Esophagus mucosa (tissue), 1 donor: ENCODE results near the gene CSRP2. TPM values are rescaled to one million over a fixed set of nuclear protein-coding genes. Genes with fewer than 3 reads are reported as not detected.

Experiments
- ATAC-seq: fragments of 200-7000 bp; cut with Tn5 transposase; one replicate; pipeline ENCODE4 v1.9.1; 2020
- total RNA-seq: library from RNA; stranded (reverse); gene quantifications from one replicate; pipeline ENCODE4 v1.2.4, GENCODE V29; 2023
- donor health status: DM: yes; HTN: yes; CAD: no.

CSRP2 gene
- 66.6 TPM for total RNA-seq

- ATAC-seq: peak; percentile 95
These were observed at the start of gene CSRP2 for GRCh38 chr12:76878899-76879709. CSRP2 (minus strand) TSS chr12:76879019; CDS start chr12:76866260, 12,759 bp downstream.

- peak; percentile 39 for ATAC-seq
These were observed 48.5 kb upstream of the CSRP2 start for GRCh38 chr12:76927170-76927784.

- ATAC-seq: no peak
These were observed 46.3 kb upstream of the CSRP2 start for GRCh38 chr12:76925135-76925534.

- ATAC-seq: no peak
These were observed 44.0 kb upstream of the CSRP2 start for GRCh38 chr12:76922866-76923265.

- no peak for ATAC-seq
These were observed 43.3 kb upstream of the CSRP2 start for GRCh38 chr12:76921891-76922664.

- ATAC-seq: no peak
These were observed 42.3 kb upstream of the CSRP2 start for GRCh38 chr12:76921100-76921471.

GRCh38 chr12:76920172-76921099 is 41.6 kb upstream of the CSRP2 start:
- ATAC-seq: peak; percentile 19

GRCh38 chr12:76919383-76920171 is 40.8 kb upstream of the CSRP2 start:
- ATAC-seq: peak; percentile 97

GRCh38 chr12:76916170-76916540 is 37.3 kb upstream of the CSRP2 start:
- no peak for ATAC-seq

GRCh38 chr12:76915361-76916169 is 36.7 kb upstream of the CSRP2 start:
- no peak for ATAC-seq

- no peak for ATAC-seq
These were observed 35.5 kb upstream of the CSRP2 start for GRCh38 chr12:76914102-76914859.

- no peak for ATAC-seq
These were observed 30.5 kb upstream of the CSRP2 start for GRCh38 chr12:76909290-76909689.

- ATAC-seq: no peak
These were observed 29.6 kb upstream of the CSRP2 start for GRCh38 chr12:76908303-76909017.

GRCh38 chr12:76901628-76902380 is 23.0 kb upstream of the CSRP2 start:
- no peak for ATAC-seq

GRCh38 chr12:76899522-76899921 is 20.7 kb upstream of the CSRP2 start:
- peak; percentile 25 for ATAC-seq

GRCh38 chr12:76898442-76898841 is 19.6 kb upstream of the CSRP2 start:
- ATAC-seq: peak; percentile 70

- ATAC-seq: no peak
These were observed 17.5 kb upstream of the CSRP2 start for GRCh38 chr12:76896274-76896673.

- ATAC-seq: peak; percentile 26
These were observed 17.0 kb upstream of the CSRP2 start for GRCh38 chr12:76895796-76896195.
